ENCODE results near the gene SERPINE2. TPM values are rescaled to one million over a fixed set of nuclear protein-coding genes. Genes with fewer than 3 reads are reported as not detected.

Gene SERPINE2
- total RNA-seq, 1 experiment from 2014 or later = 93.3 TPM

GRCh38 chr2:224033601-224034000, 5.5 kb downstream of the SERPINE2 start (continued):
- TF ChIP-seq ZBTB33 (IDR thresholded peaks at IDR 0.05; ENCODE audit: extremely low read depth, insufficient replicate concordance, low read length) (no peak), RAD21 (IDR thresholded peaks at IDR 0.05; ENCODE audit: low read depth) (no peak), ZFX (IDR thresholded peaks at IDR 0.05) (no peak), ZNF274 (IDR thresholded peaks at IDR 0.05; ENCODE audit: low read depth, low read length) (no peak), YY1 (IDR thresholded peaks at IDR 0.05; ENCODE audit: extremely low read depth, insufficient replicate concordance, low read depth, low read length) (no peak), CEBPB (IDR thresholded peaks at IDR 0.05; ENCODE audit: low read depth) (no peak), TCF7L2 (IDR thresholded peaks at IDR 0.05; ENCODE audit: borderline replicate concordance, extremely low read depth, insufficient read depth, insufficient read length) (no peak), EGR1 (IDR thresholded peaks at IDR 0.05; ENCODE audit: low read depth) (no peak)

DNA sequence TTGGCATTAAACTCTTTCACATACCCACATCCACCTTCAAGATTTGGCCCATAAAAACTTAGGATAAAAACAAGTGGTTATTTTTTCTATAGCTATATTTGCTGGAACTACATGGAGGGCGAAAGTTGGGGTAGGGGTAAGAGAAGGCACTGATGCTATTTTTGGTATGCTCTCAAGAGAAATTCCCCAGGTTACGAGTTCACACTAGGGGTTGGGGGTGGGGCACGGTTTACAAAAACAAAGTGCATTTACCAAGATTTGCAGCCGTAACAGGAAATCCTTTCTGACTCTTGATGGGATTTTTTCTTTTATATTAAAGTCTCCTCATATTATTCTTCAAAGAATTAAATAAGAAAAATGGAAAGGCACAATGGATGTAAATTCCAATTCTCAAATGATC, 6.8 kb downstream of the SERPINE2 start:
- Histone ChIP-seq H3K9me3 (ENCODE audit: control insufficient read depth in 1 of 2, insufficient read depth in 1 of 2, low read depth in 1 of 2, low read length in 2 of 2) (no peaks in the 10 kb centered on the region), H3K9ac (ENCODE audit: low read length) (no peak overlapping the region), H3K9me2 (ENCODE audit: insufficient read depth) (no peaks in the 10 kb centered on the region), H4K20me1 (ENCODE audit: insufficient read depth) (no peaks in the 10 kb centered on the region), H3K27ac (ENCODE audit: low read depth, low read length) (no peak overlapping the region), H3K79me2 (ENCODE audit: insufficient read depth, low read length) (peaks cover 31% of the 10 kb centered on the region), H3K4me3 (replicated peaks in 1 of 2; ENCODE audit: low read depth in 1 of 2, low read length in 2 of 2) (no peak overlapping the region), H3K4me2 (ENCODE audit: low read length) (no peak overlapping the region), H3K36me3 (ENCODE audit: control insufficient read depth in 1 of 2, insufficient read depth in 2 of 2, low read length in 2 of 2) (peaks cover 0 to 3% of the 10 kb centered on the region in 2 experiments; a peak in 1 of 4 replicates), H3K27me3 (ENCODE audit: insufficient read depth, low read length) (no peaks in the 10 kb centered on the region), H2AFZ (ENCODE audit: low read depth, low read length, poor library complexity, severe bottlenecking) (no peak overlapping the region), H3K4me1 (ENCODE audit: control insufficient read depth in 1 of 2, insufficient read depth in 2 of 2, low read length in 2 of 2) (peaks cover 1% of the 10 kb centered on the region in 2 experiments; a peak in 2 of 4 replicates)
- no TSS peak for BruUV-seq (replicated peaks)
- ChIA-PET CTCF (no interaction called here), POLR2A (no interaction called here), RAD21 (ENCODE audit: low non-redundant PET in 1 of 2, low total read pairs in 2 of 2, uncharacterized antibody in 2 of 2, unreplicated experiment in 2 of 2) (no interaction called here)
- ATAC-seq (no peak), DNase-seq (ENCODE audit: low read depth, low spot score) (no peak)
- intact Hi-C loops (cut with micrococcal nuclease) = no loop called here
- TF ChIP-seq MAX (IDR thresholded peaks at IDR 0.05) (no peak), ZBTB33 (IDR thresholded peaks at IDR 0.05; ENCODE audit: extremely low read depth, insufficient replicate concordance, low read length) (no peak), JUND (IDR thresholded peaks at IDR 0.05) (no peak), CBX3 (IDR thresholded peaks at IDR 0.05; ENCODE audit: low read depth) (no peak), ZNF274 (IDR thresholded peaks at IDR 0.05; ENCODE audit: low read depth, low read length) (no peak), ZFX (IDR thresholded peaks at IDR 0.05) (no peak), RAD21 (IDR thresholded peaks at IDR 0.05; ENCODE audit: low read depth) (no peak), FOSL1 (IDR thresholded peaks at IDR 0.05; ENCODE audit: low read depth) (no peak), EZH2 (IDR thresholded peaks at IDR 0.05) (no peak), CEBPB (IDR thresholded peaks at IDR 0.05; ENCODE audit: low read depth) (no peak)
- TF ChIP-seq, protein P1, sequence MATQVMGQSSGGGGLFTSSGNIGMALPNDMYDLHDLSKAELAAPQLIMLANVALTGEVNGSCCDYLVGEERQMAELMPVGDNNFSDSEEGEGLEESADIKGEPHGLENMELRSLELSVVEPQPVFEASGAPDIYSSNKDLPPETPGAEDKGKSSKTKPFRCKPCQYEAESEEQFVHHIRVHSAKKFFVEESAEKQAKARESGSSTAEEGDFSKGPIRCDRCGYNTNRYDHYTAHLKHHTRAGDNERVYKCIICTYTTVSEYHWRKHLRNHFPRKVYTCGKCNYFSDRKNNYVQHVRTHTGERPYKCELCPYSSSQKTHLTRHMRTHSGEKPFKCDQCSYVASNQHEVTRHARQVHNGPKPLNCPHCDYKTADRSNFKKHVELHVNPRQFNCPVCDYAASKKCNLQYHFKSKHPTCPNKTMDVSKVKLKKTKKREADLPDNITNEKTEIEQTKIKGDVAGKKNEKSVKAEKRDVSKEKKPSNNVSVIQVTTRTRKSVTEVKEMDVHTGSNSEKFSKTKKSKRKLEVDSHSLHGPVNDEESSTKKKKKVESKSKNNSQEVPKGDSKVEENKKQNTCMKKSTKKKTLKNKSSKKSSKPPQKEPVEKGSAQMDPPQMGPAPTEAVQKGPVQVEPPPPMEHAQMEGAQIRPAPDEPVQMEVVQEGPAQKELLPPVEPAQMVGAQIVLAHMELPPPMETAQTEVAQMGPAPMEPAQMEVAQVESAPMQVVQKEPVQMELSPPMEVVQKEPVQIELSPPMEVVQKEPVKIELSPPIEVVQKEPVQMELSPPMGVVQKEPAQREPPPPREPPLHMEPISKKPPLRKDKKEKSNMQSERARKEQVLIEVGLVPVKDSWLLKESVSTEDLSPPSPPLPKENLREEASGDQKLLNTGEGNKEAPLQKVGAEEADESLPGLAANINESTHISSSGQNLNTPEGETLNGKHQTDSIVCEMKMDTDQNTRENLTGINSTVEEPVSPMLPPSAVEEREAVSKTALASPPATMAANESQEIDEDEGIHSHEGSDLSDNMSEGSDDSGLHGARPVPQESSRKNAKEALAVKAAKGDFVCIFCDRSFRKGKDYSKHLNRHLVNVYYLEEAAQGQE (IDR thresholded peaks at IDR 0.05; ENCODE audit: low read depth) = no peak
- TF ChIP-seq, protein P2, sequence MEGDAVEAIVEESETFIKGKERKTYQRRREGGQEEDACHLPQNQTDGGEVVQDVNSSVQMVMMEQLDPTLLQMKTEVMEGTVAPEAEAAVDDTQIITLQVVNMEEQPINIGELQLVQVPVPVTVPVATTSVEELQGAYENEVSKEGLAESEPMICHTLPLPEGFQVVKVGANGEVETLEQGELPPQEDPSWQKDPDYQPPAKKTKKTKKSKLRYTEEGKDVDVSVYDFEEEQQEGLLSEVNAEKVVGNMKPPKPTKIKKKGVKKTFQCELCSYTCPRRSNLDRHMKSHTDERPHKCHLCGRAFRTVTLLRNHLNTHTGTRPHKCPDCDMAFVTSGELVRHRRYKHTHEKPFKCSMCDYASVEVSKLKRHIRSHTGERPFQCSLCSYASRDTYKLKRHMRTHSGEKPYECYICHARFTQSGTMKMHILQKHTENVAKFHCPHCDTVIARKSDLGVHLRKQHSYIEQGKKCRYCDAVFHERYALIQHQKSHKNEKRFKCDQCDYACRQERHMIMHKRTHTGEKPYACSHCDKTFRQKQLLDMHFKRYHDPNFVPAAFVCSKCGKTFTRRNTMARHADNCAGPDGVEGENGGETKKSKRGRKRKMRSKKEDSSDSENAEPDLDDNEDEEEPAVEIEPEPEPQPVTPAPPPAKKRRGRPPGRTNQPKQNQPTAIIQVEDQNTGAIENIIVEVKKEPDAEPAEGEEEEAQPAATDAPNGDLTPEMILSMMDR (IDR thresholded peaks at IDR 0.05 in 2 of 3, conservative IDR thresholded peaks at IDR 0.05 in 1 of 3; ENCODE audit: borderline replicate concordance in 1 of 3, insufficient read depth in 1 of 3, low read depth in 2 of 3, low read length in 2 of 3) = no peak

Data from HCT116 (cell line).